ENCODE measurements around the gene AKR1A1.

- TF ChIP-seq REST (IDR thresholded peaks at IDR 0.05; ENCODE audit: insufficient replicate concordance, low read depth) = no peak
- TF ChIP-seq CTCF (IDR thresholded peaks at IDR 0.05; ENCODE audit: insufficient read depth, low read length) = no peak
- TF ChIP-seq POLR2AphosphoS5 (IDR thresholded peaks at IDR 0.05; ENCODE audit: low read depth) = no peak
Measured at GRCh38 chr1:45507195-45507594, 43.4 kb upstream of the AKR1A1 start.
